ENCODE data around the gene ABCB1. TPM values are rescaled to one million over a fixed set of nuclear protein-coding genes. Genes with fewer than 3 reads are reported as not detected.

The ABCB1 gene
- total and polyA plus RNA-seq, 3 donors from 2014 or later = 6.5 to 8.6 (median 7.1) TPM

DNA sequence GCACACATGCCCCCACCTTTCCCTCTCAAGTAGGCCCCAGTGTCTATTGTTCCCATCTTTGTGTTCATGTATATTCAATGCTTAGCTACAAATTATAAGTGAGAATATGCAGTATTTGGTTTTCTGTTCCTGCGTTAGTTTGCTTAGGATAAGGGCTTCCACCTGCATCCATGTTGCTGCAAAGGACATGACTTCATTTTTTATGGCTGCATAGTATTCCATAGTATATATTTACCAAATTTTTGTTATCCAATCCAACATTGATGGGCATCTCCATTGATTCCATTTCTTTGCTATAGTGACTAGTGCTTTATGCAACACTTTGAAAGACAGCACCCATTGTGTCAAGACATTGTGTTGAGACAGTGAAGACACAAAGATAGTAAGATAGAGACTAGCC is 106.2 kb downstream of the ABCB1 start:
- no peaks in the 10 kb centered on the region for H3K27me3 ChIP-seq
- no peak overlapping the region for H3K27ac ChIP-seq
- intact Hi-C loops (cut with DNase I; ENCODE audit: low total_unique reads) = no loop called here
- no peaks in the 10 kb centered on the region for H3K9me3 ChIP-seq
- DNase-seq = no peak
- 96 to 100% methylated on average over 1 of the region's 1 CpG for WGBS, 2 donors
- no peak overlapping the region for H3K4me3 ChIP-seq
- H3K4me1 ChIP-seq = no peaks in the 10 kb centered on the region
- no peaks in the 10 kb centered on the region for H3K36me3 ChIP-seq (ENCODE audit: low read depth, missing control alignments)
- no peak for TF ChIP-seq POLR2A (IDR thresholded peaks at IDR 0.05)

- Histone ChIP-seq H3K36me3 (ENCODE audit: low read depth, missing control alignments) (no peaks in the 10 kb centered on the region), H3K27me3 (no peaks in the 10 kb centered on the region), H3K4me3 (no peak overlapping the region), H3K4me1 (no peaks in the 10 kb centered on the region), H3K27ac (no peak overlapping the region), H3K9me3 (no peaks in the 10 kb centered on the region)
- no peak for DNase-seq
- intact Hi-C loops (cut with DNase I; ENCODE audit: low total_unique reads) = no loop called here
- WGBS, 2 donors = 100% methylated on average over 1 to 2 of the region's 2 CpGs
- TF ChIP-seq, protein P1, sequence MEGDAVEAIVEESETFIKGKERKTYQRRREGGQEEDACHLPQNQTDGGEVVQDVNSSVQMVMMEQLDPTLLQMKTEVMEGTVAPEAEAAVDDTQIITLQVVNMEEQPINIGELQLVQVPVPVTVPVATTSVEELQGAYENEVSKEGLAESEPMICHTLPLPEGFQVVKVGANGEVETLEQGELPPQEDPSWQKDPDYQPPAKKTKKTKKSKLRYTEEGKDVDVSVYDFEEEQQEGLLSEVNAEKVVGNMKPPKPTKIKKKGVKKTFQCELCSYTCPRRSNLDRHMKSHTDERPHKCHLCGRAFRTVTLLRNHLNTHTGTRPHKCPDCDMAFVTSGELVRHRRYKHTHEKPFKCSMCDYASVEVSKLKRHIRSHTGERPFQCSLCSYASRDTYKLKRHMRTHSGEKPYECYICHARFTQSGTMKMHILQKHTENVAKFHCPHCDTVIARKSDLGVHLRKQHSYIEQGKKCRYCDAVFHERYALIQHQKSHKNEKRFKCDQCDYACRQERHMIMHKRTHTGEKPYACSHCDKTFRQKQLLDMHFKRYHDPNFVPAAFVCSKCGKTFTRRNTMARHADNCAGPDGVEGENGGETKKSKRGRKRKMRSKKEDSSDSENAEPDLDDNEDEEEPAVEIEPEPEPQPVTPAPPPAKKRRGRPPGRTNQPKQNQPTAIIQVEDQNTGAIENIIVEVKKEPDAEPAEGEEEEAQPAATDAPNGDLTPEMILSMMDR (IDR thresholded peaks at IDR 0.05) = no peak
- no peak for TF ChIP-seq POLR2A (IDR thresholded peaks at IDR 0.05)
These were observed 117.6 kb downstream of the ABCB1 start for GRCh38 chr7:87483131-87483530.

- H3K9me3 ChIP-seq = no peaks in the 10 kb centered on the region
- H3K27ac ChIP-seq = no peak overlapping the region
- H3K36me3 ChIP-seq (ENCODE audit: low read depth, missing control alignments) = no peaks in the 10 kb centered on the region
- DNase-seq = no peak
- H3K4me1 ChIP-seq = no peaks in the 10 kb centered on the region
- intact Hi-C loops (cut with DNase I; ENCODE audit: low total_unique reads) = no loop called here
- no peak overlapping the region for H3K4me3 ChIP-seq
- no peaks in the 10 kb centered on the region for H3K27me3 ChIP-seq
- 55 to 60% methylated on average over 3 of the region's 3 CpGs for WGBS, 2 donors
- TF ChIP-seq, protein P1 (IDR thresholded peaks at IDR 0.05) = no peak
- TF ChIP-seq POLR2A (IDR thresholded peaks at IDR 0.05) = no peak
These were observed 118.6 kb downstream of the ABCB1 start for GRCh38 chr7:87482115-87482514.

- intact Hi-C loops (cut with DNase I; ENCODE audit: low total_unique reads) = no loop called here
These were observed 120.3 kb downstream of the ABCB1 start for GRCh38 chr7:87480386-87480785.

DNA sequence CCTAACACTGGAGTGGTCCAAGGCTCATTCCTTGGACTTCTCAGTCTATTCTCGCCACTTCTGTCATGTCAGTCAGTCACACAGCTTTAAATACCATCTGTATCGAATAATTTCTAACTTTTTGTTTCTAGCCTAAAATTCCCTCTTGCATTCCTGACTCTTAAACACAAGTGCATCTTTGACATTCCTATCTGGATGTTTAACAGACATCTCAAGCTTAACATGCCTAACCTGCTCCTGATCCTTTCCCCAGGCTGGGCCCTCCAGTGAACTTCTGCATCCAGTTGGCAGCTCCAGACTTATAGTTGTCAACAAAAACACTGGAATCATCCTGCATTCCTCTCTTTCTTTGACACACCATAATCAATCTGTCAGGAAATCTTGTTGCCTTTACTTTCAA is 120.7 kb downstream of the ABCB1 start:
- no peak for DNase-seq
- peaks cover 3% of the 10 kb centered on the region for H3K4me1 ChIP-seq
- TF ChIP-seq POLR2A (IDR thresholded peaks at IDR 0.05) = no peak
- TF ChIP-seq, protein P1 (IDR thresholded peaks at IDR 0.05) = no peak
- no peak overlapping the region for H3K27ac ChIP-seq
- no peaks in the 10 kb centered on the region for H3K36me3 ChIP-seq (ENCODE audit: low read depth, missing control alignments)
- no peaks in the 10 kb centered on the region for H3K9me3 ChIP-seq
- H3K27me3 ChIP-seq = no peaks in the 10 kb centered on the region
- intact Hi-C loops (cut with DNase I; ENCODE audit: low total_unique reads) = no loop called here
- no peak overlapping the region for H3K4me3 ChIP-seq
- 76 to 78% methylated on average over 2 of the region's 2 CpGs for WGBS, 2 donors

More at GRCh38 chr7:87480386-87480785, 120.3 kb downstream of the ABCB1 start:
- Histone ChIP-seq H3K27me3 (no peaks in the 10 kb centered on the region), H3K9me3 (no peaks in the 10 kb centered on the region), H3K36me3 (ENCODE audit: low read depth, missing control alignments) (no peaks in the 10 kb centered on the region), H3K4me1 (no peaks in the 10 kb centered on the region), H3K27ac (no peak overlapping the region), H3K4me3 (no peak overlapping the region)
- TF ChIP-seq POLR2A (IDR thresholded peaks at IDR 0.05) = no peak
- TF ChIP-seq, protein P1 (IDR thresholded peaks at IDR 0.05) = no peak
- WGBS, 2 donors = 93 to 96% methylated on average over 2 of the region's 2 CpGs
- DNase-seq = no peak
